ENCODE measurements around the gene SMTNL2.

DNA sequence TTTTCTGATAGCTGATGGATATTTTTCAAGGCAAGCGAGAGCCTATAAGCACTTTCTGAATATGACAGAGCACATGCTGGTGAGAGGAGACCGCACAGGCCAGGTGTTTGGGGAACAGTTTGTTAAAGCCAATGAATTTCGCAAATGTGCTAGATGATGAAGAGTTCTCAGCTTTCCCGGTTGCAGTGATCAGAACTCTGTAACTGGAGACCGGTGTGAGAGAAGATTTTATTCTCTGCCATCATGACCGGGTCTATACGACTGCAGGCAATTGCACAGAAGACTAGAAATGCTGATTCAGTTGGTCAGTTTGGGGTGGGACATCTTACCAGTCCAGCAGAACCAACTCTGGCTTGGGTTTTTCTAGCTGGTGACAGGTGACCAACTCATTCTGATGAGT is 25.4 kb downstream of the SMTNL2 start:
- TF ChIP-seq EZH2 (IDR thresholded peaks at IDR 0.05; ENCODE audit: low read length, missing control alignments): no peak
- TF ChIP-seq, protein P1, sequence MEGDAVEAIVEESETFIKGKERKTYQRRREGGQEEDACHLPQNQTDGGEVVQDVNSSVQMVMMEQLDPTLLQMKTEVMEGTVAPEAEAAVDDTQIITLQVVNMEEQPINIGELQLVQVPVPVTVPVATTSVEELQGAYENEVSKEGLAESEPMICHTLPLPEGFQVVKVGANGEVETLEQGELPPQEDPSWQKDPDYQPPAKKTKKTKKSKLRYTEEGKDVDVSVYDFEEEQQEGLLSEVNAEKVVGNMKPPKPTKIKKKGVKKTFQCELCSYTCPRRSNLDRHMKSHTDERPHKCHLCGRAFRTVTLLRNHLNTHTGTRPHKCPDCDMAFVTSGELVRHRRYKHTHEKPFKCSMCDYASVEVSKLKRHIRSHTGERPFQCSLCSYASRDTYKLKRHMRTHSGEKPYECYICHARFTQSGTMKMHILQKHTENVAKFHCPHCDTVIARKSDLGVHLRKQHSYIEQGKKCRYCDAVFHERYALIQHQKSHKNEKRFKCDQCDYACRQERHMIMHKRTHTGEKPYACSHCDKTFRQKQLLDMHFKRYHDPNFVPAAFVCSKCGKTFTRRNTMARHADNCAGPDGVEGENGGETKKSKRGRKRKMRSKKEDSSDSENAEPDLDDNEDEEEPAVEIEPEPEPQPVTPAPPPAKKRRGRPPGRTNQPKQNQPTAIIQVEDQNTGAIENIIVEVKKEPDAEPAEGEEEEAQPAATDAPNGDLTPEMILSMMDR (conservative IDR thresholded peaks at IDR 0.05 in 1 of 2, IDR thresholded peaks at IDR 0.05 in 1 of 2; ENCODE audit: low read depth in 1 of 2, low read length in 2 of 2): no peak
